Activated CD8-positive, alpha-beta memory T cell treated with anti-CD3 and anti-CD28 coated beads for 36 hours (primary cell): Measurements from ENCODE around the gene RAB41. TPM values are rescaled to one million over a fixed set of nuclear protein-coding genes. Genes with fewer than 3 reads are reported as not detected.
"Not testable (repeated sequence)": the region's sequence is repeated elsewhere in the genome, so short reads cannot be mapped to it uniquely, and the experiment has no call there.

Experiments used
- CTCF ChIA-PET: fragments of 350-600 bp; sonication (Branson Sonifier 250); formaldehyde crosslinking; loops from one replicate; lab custom pipeline; 2021; ENCODE audit warnings: antibody characterized with exemption; lab: Charles Lee
- POLR2A ChIA-PET: fragments of 350-600 bp; sonication (Branson Sonifier 250); formaldehyde crosslinking; loops from one replicate; lab custom pipeline; 2021; ENCODE audit warnings: antibody characterized with exemption; lab: Charles Lee
- total RNA-seq, 2 experiments: library from RNA; stranded (reverse); gene quantifications; one replicate each; pipeline ENCODE4 v1.2.3, GENCODE V29; 2021

Gene RAB41
- total RNA-seq = not detected

- POLR2A ChIA-PET = no interaction called here
Measured at GRCh38 chrX:70281951-70282350, at the start of gene RAB41. Gene RAB41 (plus strand): TSS chrX:70282172. CDS start chrX:70282218, 46 bp downstream.

GRCh38 chrX:70234355-70234754, 47.6 kb upstream of the RAB41 start, which contains the start of gene AWAT1:
Gene AWAT1 (plus strand): TSS chrX:70234655. CDS start chrX:70234696, 41 bp downstream.
- POLR2A ChIA-PET = no interaction called here
- CTCF ChIA-PET = interaction anchor here (0.7 kb wide), 2 partner anchors 44 to 236 kb away, joined by 3 to 5 read pairs; no protein-coding TSS in a partner anchor

More at GRCh38 chrX:70281951-70282350, at the start of gene RAB41:
- CTCF ChIA-PET = no interaction called here

GRCh38 chrX:70240751-70241150, 41.2 kb upstream of the RAB41 start:
- POLR2A ChIA-PET = no interaction called here
- CTCF ChIA-PET = no interaction called here

- CTCF ChIA-PET = no interaction called here
- POLR2A ChIA-PET = no interaction called here
Measured at GRCh38 chrX:70241501-70241900, 40.5 kb upstream of the RAB41 start.

- POLR2A ChIA-PET, CTCF ChIA-PET: not testable (repeated sequence)
Measured at GRCh38 chrX:70243601-70244000, 38.4 kb upstream of the RAB41 start.

- CTCF ChIA-PET = no interaction called here
- POLR2A ChIA-PET = no interaction called here
Measured at GRCh38 chrX:70244881-70245280, 37.1 kb upstream of the RAB41 start.

GRCh38 chrX:70247252-70247651, 34.7 kb upstream of the RAB41 start:
- ChIA-PET POLR2A (interaction anchor here (0.6 to 0.9 kb wide), 2 partner anchors 28 to 1934 kb away, joined by 3 to 5 read pairs; partner anchors contain the start of gene PIN4), CTCF (no interaction called here)

GRCh38 chrX:70252491-70252890, 29.5 kb upstream of the RAB41 start:
- CTCF ChIA-PET = no interaction called here
- POLR2A ChIA-PET = no interaction called here

- ChIA-PET POLR2A (no interaction called here), CTCF (no interaction called here)
Measured at GRCh38 chrX:70253377-70254062, 28.5 kb upstream of the RAB41 start.

- CTCF ChIA-PET = no interaction called here
Measured at GRCh38 chrX:70254063-70254400, 27.9 kb upstream of the RAB41 start.

GRCh38 chrX:70254909-70255308, 27.1 kb upstream of the RAB41 start:
- ChIA-PET POLR2A (no interaction called here), CTCF (no interaction called here)

More at GRCh38 chrX:70254063-70254400, 27.9 kb upstream of the RAB41 start:
- POLR2A ChIA-PET = no interaction called here

GRCh38 chrX:70255452-70255851, 26.5 kb upstream of the RAB41 start:
- POLR2A ChIA-PET = no interaction called here
- CTCF ChIA-PET = no interaction called here

GRCh38 chrX:70257423-70258288, 24.3 kb upstream of the RAB41 start:
- ChIA-PET CTCF (no interaction called here), POLR2A (no interaction called here)

- ChIA-PET POLR2A (no interaction called here), CTCF (no interaction called here)
Measured at GRCh38 chrX:70260104-70260503, 21.9 kb upstream of the RAB41 start, which contains the start of gene P2RY4. Gene P2RY4 (minus strand): TSS chrX:70260204. CDS start chrX:70259624, 580 bp downstream.

- POLR2A ChIA-PET = no interaction called here
- CTCF ChIA-PET = interaction anchor here (0.7 kb wide), 1 partner anchor 648 kb away, joined by 3 read pairs; no protein-coding TSS in a partner anchor
Measured at GRCh38 chrX:70262952-70263567, 18.9 kb upstream of the RAB41 start.

- CTCF ChIA-PET = no interaction called here
Measured at GRCh38 chrX:70264784-70265183, 17.2 kb upstream of the RAB41 start.

GRCh38 chrX:70268034-70268433, 13.9 kb upstream of the RAB41 start, which contains the start of gene ARR3:
Gene ARR3 (plus strand): TSS chrX:70268334. CDS start chrX:70269386, 1,052 bp downstream.
- CTCF ChIA-PET = no interaction called here

More at GRCh38 chrX:70264784-70265183, 17.2 kb upstream of the RAB41 start:
- POLR2A ChIA-PET = no interaction called here

GRCh38 chrX:70274029-70274428, 7.9 kb upstream of the RAB41 start:
- POLR2A ChIA-PET = not testable (repeated sequence)
- CTCF ChIA-PET = interaction anchor here (0.6 kb wide), 1 partner anchor 46 kb away, joined by 3 read pairs; no protein-coding TSS in a partner anchor

More at GRCh38 chrX:70268034-70268433, 13.9 kb upstream of the RAB41 start, which contains the start of gene ARR3:
- POLR2A ChIA-PET = no interaction called here

- CTCF ChIA-PET = no interaction called here
- POLR2A ChIA-PET = no interaction called here
Measured at GRCh38 chrX:70279081-70279480, 2.9 kb upstream of the RAB41 start.

- POLR2A ChIA-PET = no interaction called here
- CTCF ChIA-PET = no interaction called here
Measured at GRCh38 chrX:70280573-70280972, 1.4 kb upstream of the RAB41 start.
